AG04450 (cell line): ENCODE measurements around the gene MACROD2. TPM values are rescaled to one million over a fixed set of nuclear protein-coding genes. Genes with fewer than 3 reads are reported as not detected.

ENCODE experiments used
- CTCF ChIA-PET: fragments of 300-600, 350-600 bp; formaldehyde crosslinking; extraction: SDS; loops from one replicate; lab custom pipeline; 2022; ENCODE audit warnings: antibody characterized with exemption, inconsistent platforms; lab: Charles Lee
- POLR2A ChIA-PET: fragments of 350-600 bp; formaldehyde crosslinking; extraction: SDS; loops from one replicate; lab custom pipeline; 2021; ENCODE audit warnings: antibody characterized with exemption, inconsistent platforms; lab: Yijun Ruan, JAX
- DNase-seq: peaks from one replicate; pipeline ENCODE4 v3.0.0-alpha.2; 2011; ENCODE audit warnings: low read depth, low spot score
- H3K27ac ChIP-seq: one replicate; pipeline ENCODE4 v1.5.1; 2012; ENCODE audit warnings: low read depth, low read length, control low read depth
- H3K27me3 ChIP-seq: one replicate; pipeline ENCODE4 v1.6.0; 2012; ENCODE audit warnings: low read length; ENCODE audit not compliant: control insufficient read depth, insufficient read depth
- H3K4me3 ChIP-seq: 2 replicates; pipeline ENCODE4 v1.5.1; 2011; ENCODE audit warnings: mild to moderate bottlenecking, low read depth, low read length, control low read depth
- H3K9me3 ChIP-seq: 2 replicates; pipeline ENCODE4 v1.5.1; 2012; ENCODE audit warnings: low read length; ENCODE audit not compliant: control insufficient read depth, insufficient read depth
- polyA plus RNA-seq: library from polyadenylated mRNA; depleted of rRNA; stranded (reverse); fragments of >200 nt; gene quantifications from 2 replicates; pipeline ENCODE4 v1.2.3, GENCODE V29; 2011
- TF ChIP-seq, protein P1 (sequence below): IDR thresholded peaks from 2 replicates; pipeline ENCODE4 v1.5.1; 2011; ENCODE audit warnings: low read depth, low read length, control low read depth, inconsistent platforms

The MACROD2 gene
- polyA plus RNA-seq, 1 experiment: 0.02 TPM

DNA sequence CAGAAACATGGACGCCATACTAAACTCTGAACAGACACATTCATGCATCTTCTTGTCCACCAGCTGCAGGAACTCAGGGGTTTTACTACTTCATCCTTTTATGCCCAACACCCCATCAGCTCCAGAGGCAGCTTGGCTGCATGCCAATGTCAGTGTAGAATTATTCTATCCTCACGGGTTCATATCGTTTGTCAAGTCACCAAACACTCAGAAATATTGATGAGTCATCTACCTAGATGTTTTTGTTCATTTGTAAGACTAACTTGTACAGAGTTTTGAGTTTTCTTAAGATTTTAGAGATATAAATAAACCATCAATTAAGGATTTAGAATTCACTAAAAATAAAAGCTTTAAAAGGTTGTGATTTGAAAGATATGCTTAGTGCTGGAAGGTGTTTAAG lies 932.8 kb downstream of the MACROD2 start:
- no peaks in the 10 kb centered on the region for H3K27me3 ChIP-seq
- CTCF ChIA-PET: no interaction called here
- POLR2A ChIA-PET: no interaction called here
- TF ChIP-seq, protein P1, sequence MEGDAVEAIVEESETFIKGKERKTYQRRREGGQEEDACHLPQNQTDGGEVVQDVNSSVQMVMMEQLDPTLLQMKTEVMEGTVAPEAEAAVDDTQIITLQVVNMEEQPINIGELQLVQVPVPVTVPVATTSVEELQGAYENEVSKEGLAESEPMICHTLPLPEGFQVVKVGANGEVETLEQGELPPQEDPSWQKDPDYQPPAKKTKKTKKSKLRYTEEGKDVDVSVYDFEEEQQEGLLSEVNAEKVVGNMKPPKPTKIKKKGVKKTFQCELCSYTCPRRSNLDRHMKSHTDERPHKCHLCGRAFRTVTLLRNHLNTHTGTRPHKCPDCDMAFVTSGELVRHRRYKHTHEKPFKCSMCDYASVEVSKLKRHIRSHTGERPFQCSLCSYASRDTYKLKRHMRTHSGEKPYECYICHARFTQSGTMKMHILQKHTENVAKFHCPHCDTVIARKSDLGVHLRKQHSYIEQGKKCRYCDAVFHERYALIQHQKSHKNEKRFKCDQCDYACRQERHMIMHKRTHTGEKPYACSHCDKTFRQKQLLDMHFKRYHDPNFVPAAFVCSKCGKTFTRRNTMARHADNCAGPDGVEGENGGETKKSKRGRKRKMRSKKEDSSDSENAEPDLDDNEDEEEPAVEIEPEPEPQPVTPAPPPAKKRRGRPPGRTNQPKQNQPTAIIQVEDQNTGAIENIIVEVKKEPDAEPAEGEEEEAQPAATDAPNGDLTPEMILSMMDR: no peak
- DNase-seq: no peak
- no peak overlapping the region for H3K4me3 ChIP-seq
- peaks cover 5% of the 10 kb centered on the region for H3K9me3 ChIP-seq
- H3K27ac ChIP-seq: no peak overlapping the region

DNA sequence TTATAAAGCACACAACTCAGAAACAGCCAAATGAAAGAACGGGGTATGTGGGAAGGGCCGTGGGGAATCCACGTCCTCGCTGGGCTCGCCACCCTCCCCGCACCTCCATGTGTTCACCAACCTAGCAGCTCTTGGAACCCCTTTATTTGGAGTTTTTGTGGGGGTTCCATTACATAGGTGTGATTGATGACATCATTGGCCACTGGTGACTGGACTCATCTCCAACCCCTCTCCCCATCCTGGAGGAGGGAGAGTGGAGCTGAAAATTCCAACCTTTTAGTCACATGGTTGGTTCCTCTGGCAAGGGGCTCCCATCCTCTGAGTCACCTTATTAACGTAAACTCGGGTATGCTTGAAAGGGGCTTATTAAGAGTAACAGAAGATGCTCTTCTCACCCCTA lies 934.1 kb downstream of the MACROD2 start:
- DNase-seq: no peak
- Histone ChIP-seq H3K27ac (no peak overlapping the region), H3K27me3 (no peaks in the 10 kb centered on the region), H3K4me3 (no peak overlapping the region), H3K9me3 (peaks cover 5% of the 10 kb centered on the region)
- TF ChIP-seq, protein P1: no peak
- ChIA-PET CTCF (no interaction called here), POLR2A (no interaction called here)

DNA sequence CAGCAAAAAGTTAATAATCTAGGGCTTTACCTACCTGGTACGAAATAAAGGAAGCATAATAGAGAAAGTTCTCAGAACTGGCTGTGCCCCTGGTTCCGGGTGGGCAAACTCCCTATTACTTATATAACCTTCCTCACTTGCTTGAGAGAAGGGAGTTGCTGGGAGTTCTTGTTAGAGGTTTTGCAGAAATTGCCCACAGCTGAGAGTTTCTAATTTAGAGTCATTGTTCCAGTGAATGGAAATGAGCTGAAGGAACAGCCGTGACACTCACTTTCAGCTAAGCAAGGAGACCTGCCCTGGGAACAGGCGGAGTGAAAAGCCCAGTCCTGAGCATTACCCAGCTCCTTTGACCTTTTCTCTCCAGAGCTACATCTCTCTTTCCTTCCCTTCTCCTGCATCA lies 936.7 kb downstream of the MACROD2 start:
- DNase-seq: no peak
- H3K4me3 ChIP-seq: no peak overlapping the region
- no peak overlapping the region for H3K27ac ChIP-seq
- TF ChIP-seq, protein P1: no peak
- ChIA-PET CTCF (interaction anchor here (0.7 kb wide), 1 partner anchor 30 kb away, joined by 3 read pairs; no protein-coding TSS in a partner anchor), POLR2A (no interaction called here)
- no peaks in the 10 kb centered on the region for H3K27me3 ChIP-seq
- H3K9me3 ChIP-seq: peaks cover 5% of the 10 kb centered on the region

DNA sequence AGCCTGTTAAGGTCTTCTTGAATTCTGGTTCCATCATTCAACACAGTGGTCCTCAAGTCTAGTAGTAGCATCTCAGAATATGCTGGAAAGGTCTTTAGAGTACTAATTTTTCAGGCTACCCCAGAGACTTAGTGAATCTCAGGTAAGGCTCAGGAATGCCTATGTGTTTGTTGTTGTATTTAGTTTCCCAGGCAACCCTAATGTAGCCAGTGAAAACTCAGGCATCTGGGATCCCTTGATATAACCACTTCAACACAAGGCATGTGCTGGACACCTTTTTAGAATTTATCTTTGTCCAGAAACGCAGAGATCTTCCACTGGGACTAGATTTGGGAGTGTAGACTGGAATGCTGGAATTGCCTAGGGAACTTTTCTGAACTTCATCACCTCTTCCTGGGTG lies 940.0 kb downstream of the MACROD2 start:
- DNase-seq: no peak
- Histone ChIP-seq H3K4me3 (no peak overlapping the region), H3K27me3 (no peaks in the 10 kb centered on the region), H3K9me3 (no peaks in the 10 kb centered on the region; the same call in 1 of the 2 replicates), H3K27ac (no peak overlapping the region)
- CTCF ChIA-PET: no interaction called here
- TF ChIP-seq, protein P1: no peak
- POLR2A ChIA-PET: no interaction called here

DNA sequence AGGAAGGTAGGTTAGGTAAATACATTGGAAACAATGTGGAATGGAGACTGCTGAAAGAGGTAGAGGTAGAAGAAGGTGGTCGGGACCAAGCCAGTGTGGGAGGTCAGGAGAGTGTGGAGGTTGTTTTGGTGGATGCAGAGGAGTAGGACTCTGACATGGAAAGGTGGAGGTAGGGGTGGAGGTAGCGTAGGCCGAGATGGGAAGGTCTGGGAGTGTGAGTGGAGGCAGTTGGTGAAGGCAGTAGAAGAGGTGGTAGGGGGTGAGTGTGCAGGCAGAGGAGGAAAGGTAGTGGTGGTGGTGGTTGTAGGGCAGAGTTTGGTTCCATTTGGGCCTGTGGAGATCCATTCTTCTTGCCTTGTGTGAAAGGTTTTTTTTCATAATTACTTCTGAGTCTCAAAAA lies 941.7 kb downstream of the MACROD2 start:
- Histone ChIP-seq H3K9me3 (no peaks in the 10 kb centered on the region; the same call in 1 of the 2 replicates), H3K27me3 (no peaks in the 10 kb centered on the region), H3K4me3 (no peak overlapping the region), H3K27ac (no peak overlapping the region)
- ChIA-PET POLR2A (no interaction called here), CTCF (no interaction called here)
- TF ChIP-seq, protein P1: no peak
- no peak for DNase-seq
